Fibroblast of skin of right quadriceps (primary cell): ENCODE data around the gene MYH9.
"Not testable (repeated sequence)": the region's sequence is repeated elsewhere in the genome, so short reads cannot be mapped to it uniquely, and the experiment has no call there.

Experiments used
- DNase-seq: peaks from one replicate; pipeline ENCODE4 v3.0.0-alpha.2; 2013

The MYH9 gene

GRCh38 chr22:36289948-36290371 is 97.8 kb downstream of the MYH9 start:
- not testable (repeated sequence) for DNase-seq

GRCh38 chr22:36289406-36289870 is 98.3 kb downstream of the MYH9 start:
- no peak for DNase-seq

- DNase-seq, result no peak
Measured at GRCh38 chr22:36288571-36289405, 99.0 kb downstream of the MYH9 start.

- DNase-seq, result no peak
Measured at GRCh38 chr22:36287881-36288515, 99.8 kb downstream of the MYH9 start.

GRCh38 chr22:36286096-36286957 is 101.4 kb downstream of the MYH9 start:
- peak; percentile 71 for DNase-seq

GRCh38 chr22:36285545-36285944 is 102.2 kb downstream of the MYH9 start:
- no peak for DNase-seq

GRCh38 chr22:36285017-36285416 is 102.8 kb downstream of the MYH9 start:
- no peak for DNase-seq

GRCh38 chr22:36284171-36284571 is 103.6 kb downstream of the MYH9 start:
- DNase-seq, result no peak

GRCh38 chr22:36282328-36282831 is 105.4 kb downstream of the MYH9 start:
- no peak for DNase-seq

- DNase-seq, result no peak
Measured at GRCh38 chr22:36281781-36282327, 105.9 kb downstream of the MYH9 start.

GRCh38 chr22:36280379-36280778 is 107.4 kb downstream of the MYH9 start:
- peak; percentile 35 for DNase-seq

- no peak for DNase-seq
Measured at GRCh38 chr22:36279219-36279666, 108.5 kb downstream of the MYH9 start.

GRCh38 chr22:36277482-36278291 is 110.1 kb downstream of the MYH9 start:
- DNase-seq, result peak; percentile 66

- DNase-seq, result no peak
Measured at GRCh38 chr22:36274531-36274930, 113.2 kb downstream of the MYH9 start.

- not testable (repeated sequence) for DNase-seq
Measured at GRCh38 chr22:36271951-36272350, 115.8 kb downstream of the MYH9 start.

GRCh38 chr22:36271231-36271630 is 116.5 kb downstream of the MYH9 start:
- not testable (repeated sequence) for DNase-seq

GRCh38 chr22:36267896-36268485 is 119.8 kb downstream of the MYH9 start:
- DNase-seq, result no peak

- DNase-seq, result no peak
Measured at GRCh38 chr22:36267058-36267457, 120.7 kb downstream of the MYH9 start.

GRCh38 chr22:36263886-36264664 is 123.7 kb downstream of the MYH9 start:
- DNase-seq, result not testable (repeated sequence)

GRCh38 chr22:36263216-36263673 is 124.5 kb downstream of the MYH9 start:
- DNase-seq, result not testable (repeated sequence)
